DOHH2 (cell line): ENCODE results near the gene MPPED1.

Source experiments
- H3F3A ChIP-seq: fragments of 200-600 bp; sonication (generic), shearing (Covaris generic); 2 replicates; pipeline ENCODE4 v1.6.0; 2016; ENCODE audit warnings: antibody characterized with exemption, mild to moderate bottlenecking; ENCODE audit not compliant: control insufficient read depth, insufficient read depth
- H3K27ac ChIP-seq: fragments of 200-600 bp; sonication (generic); 2 replicates; pipeline ENCODE4 v1.5.1; 2014; ENCODE audit warnings: low read depth, mild to moderate bottlenecking, low read length, moderate library complexity
- H3K27me3 ChIP-seq: fragments of 200-600 bp; sonication (generic); 2 replicates; pipeline ENCODE4 v1.6.1; 2014; ENCODE audit warnings: mild to moderate bottlenecking, low read length, mixed read lengths; ENCODE audit not compliant: control insufficient read depth
- H3K36me3 ChIP-seq: fragments of 200-600 bp; sonication (generic); 2 replicates; pipeline ENCODE4 v1.6.1; 2014; ENCODE audit warnings: mild to moderate bottlenecking, low read length, moderate library complexity, mixed read lengths; ENCODE audit not compliant: control insufficient read depth
- H3K4me1 ChIP-seq: fragments of 200-600 bp; sonication (generic); 2 replicates; pipeline ENCODE4 v1.6.1; 2014; ENCODE audit warnings: mild to moderate bottlenecking, low read length, mixed read lengths; ENCODE audit not compliant: control insufficient read depth
- H3K4me2 ChIP-seq: fragments of 200-600 bp; sonication (generic); 2 replicates; pipeline ENCODE4 v1.6.0; 2014; ENCODE audit warnings: mild to moderate bottlenecking, low read length, moderate library complexity
- H3K4me3 ChIP-seq: fragments of 200-600 bp; sonication (generic); 2 replicates; pipeline ENCODE4 v1.5.1; 2014; ENCODE audit warnings: mild to moderate bottlenecking, low read length, mixed read lengths
- H3K79me2 ChIP-seq: fragments of 200-600 bp; sonication (generic); 2 replicates; pipeline ENCODE4 v1.6.1; 2014; ENCODE audit warnings: mild to moderate bottlenecking, low read length, mixed read lengths; ENCODE audit not compliant: control insufficient read depth
- H3K9me2 ChIP-seq: fragments of 200-600 bp; sonication (generic); replicated peaks from 2 replicates; pipeline ENCODE4 v1.6.1; 2014; ENCODE audit warnings: mild to moderate bottlenecking, low read length, mixed read lengths; ENCODE audit not compliant: control insufficient read depth
- H3K9me3 ChIP-seq: fragments of 200-600 bp; sonication (generic); 2 replicates; pipeline ENCODE4 v1.6.1; 2014; ENCODE audit warnings: antibody characterized with exemption, low read length, mixed read lengths; ENCODE audit not compliant: control insufficient read depth, insufficient read depth
- H4K20me1 ChIP-seq: fragments of 200-600 bp; sonication (generic); 2 replicates; pipeline ENCODE4 v1.6.0; 2014; ENCODE audit warnings: low read depth, mild to moderate bottlenecking, antibody characterized with exemption, low read length, moderate library complexity; ENCODE audit not compliant: control insufficient read depth, insufficient read depth
- EZH2phosphoT487 ChIP-seq: fragments of 200-600 bp; sonication (generic); IDR thresholded peaks from 2 replicates; pipeline ENCODE4 v1.6.1; 2017; ENCODE audit warnings: borderline replicate concordance, mild to moderate bottlenecking, antibody characterized with exemption, low read length, moderate library complexity, mixed read lengths
- TF ChIP-seq, protein P1 (sequence below): fragments of 200-600 bp; sonication (generic); IDR thresholded peaks from one replicate; pipeline ENCODE4 v1.5.1; 2014; ENCODE audit warnings: antibody characterized with exemption, mild to moderate bottlenecking, low read depth, low read length; ENCODE audit not compliant: poor library complexity, severe bottlenecking

Gene MPPED1

DNA sequence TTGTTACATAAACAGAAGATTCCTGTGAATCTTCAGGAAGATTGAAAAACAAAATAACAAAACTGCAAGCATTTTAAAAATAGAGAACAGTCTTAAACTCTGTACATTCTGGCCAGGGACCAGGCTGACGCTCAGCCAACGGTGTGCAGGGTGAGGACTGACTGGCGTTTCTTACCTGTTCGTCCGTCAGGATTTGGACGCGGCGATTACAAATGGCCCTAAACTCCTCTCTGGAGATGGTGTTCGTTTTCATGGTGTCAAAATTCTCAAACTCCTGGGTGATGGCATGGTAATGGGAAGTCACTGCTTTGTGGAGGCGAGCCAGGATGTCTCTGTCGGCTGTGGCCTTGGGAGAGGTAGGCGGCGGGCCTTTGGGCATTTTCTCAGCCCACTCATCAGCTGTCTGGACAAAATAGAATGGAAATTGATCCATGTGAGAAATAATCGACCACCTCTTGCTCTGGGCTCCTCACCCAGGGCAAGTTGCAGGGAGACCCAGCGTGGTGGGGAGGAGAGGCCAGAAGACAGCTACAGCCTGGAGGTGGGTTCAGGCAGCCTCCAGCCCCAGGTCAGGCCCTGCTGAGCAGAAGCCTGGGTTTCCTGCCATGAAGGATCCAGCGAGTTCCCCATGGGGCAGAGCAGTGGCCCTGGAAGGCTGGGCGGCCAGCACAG lies 143.0 kb downstream of the MPPED1 start:
- H3K4me2 ChIP-seq, result no peak overlapping the region
- no peak overlapping the region for H3K27ac ChIP-seq
- H3K4me1 ChIP-seq, result no peaks in the 10 kb centered on the region
- TF ChIP-seq, protein P1, sequence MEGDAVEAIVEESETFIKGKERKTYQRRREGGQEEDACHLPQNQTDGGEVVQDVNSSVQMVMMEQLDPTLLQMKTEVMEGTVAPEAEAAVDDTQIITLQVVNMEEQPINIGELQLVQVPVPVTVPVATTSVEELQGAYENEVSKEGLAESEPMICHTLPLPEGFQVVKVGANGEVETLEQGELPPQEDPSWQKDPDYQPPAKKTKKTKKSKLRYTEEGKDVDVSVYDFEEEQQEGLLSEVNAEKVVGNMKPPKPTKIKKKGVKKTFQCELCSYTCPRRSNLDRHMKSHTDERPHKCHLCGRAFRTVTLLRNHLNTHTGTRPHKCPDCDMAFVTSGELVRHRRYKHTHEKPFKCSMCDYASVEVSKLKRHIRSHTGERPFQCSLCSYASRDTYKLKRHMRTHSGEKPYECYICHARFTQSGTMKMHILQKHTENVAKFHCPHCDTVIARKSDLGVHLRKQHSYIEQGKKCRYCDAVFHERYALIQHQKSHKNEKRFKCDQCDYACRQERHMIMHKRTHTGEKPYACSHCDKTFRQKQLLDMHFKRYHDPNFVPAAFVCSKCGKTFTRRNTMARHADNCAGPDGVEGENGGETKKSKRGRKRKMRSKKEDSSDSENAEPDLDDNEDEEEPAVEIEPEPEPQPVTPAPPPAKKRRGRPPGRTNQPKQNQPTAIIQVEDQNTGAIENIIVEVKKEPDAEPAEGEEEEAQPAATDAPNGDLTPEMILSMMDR, result no peak
- TF ChIP-seq EZH2phosphoT487, result no peak
- no peaks in the 10 kb centered on the region for H3F3A ChIP-seq
- H3K36me3 ChIP-seq, result no peaks in the 10 kb centered on the region
- H3K27me3 ChIP-seq, result no peaks in the 10 kb centered on the region
- no peaks in the 10 kb centered on the region for H3K9me2 ChIP-seq
- H3K79me2 ChIP-seq, result no peaks in the 10 kb centered on the region
- H3K4me3 ChIP-seq, result no peak overlapping the region
- H4K20me1 ChIP-seq, result no peaks in the 10 kb centered on the region
- H3K9me3 ChIP-seq, result no peaks in the 10 kb centered on the region

DNA sequence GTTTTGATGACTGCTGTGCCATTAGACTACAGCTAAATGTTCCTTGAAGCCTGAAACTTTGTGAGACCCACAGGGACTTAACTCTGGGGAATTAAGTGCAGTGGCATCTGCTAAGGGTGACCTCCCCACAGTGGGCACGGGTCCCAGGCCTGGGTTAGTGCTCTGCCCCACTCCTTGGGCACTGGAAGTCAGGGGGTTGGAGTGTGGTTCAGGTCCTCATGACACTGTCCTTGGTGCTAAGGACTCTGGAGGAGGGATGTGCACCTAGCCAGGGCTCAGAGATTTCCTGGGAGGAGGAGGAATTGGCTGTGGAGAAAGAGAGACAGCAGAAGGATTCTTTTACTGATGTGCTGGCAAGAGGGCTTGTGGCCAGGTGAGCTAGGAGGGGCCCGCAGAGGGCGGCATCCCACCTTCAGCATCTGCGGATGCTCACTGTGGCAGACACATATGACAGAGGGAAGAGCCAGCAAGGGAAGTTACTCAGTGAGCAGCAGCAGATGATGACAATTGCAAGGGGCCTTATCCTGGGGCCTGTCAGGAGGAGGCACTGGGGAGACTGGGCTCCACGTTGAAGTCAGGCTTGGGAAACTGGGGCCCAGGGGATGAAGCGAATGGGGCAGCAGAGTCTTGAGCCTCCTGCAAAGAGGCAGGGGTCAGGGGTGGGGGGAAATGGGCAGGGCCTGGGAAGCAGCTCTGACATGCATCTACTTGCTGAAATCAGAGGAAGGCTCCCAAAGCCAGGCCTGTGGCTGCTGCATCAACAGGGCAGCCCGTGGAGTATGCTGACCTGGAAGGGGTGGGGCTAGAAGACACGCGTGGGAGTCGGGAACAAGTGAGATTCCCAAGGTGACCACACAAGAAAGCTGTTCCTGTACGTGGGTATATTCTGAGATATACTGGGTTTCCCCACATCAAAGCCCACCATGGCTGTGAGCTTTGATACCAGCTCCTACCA lies 144.0 kb downstream of the MPPED1 start:
- H3K4me1 ChIP-seq, result no peaks in the 10 kb centered on the region
- TF ChIP-seq, protein P1, result no peak
- no peak for TF ChIP-seq EZH2phosphoT487
- H3K36me3 ChIP-seq, result no peaks in the 10 kb centered on the region
- no peak overlapping the region for H3K4me2 ChIP-seq
- no peaks in the 10 kb centered on the region for H3K9me3 ChIP-seq
- H3K9me2 ChIP-seq, result no peaks in the 10 kb centered on the region
- no peaks in the 10 kb centered on the region for H3K79me2 ChIP-seq
- no peak overlapping the region for H3K4me3 ChIP-seq
- no peaks in the 10 kb centered on the region for H3K27me3 ChIP-seq
- no peak overlapping the region for H3K27ac ChIP-seq
- no peaks in the 10 kb centered on the region for H4K20me1 ChIP-seq
- no peaks in the 10 kb centered on the region for H3F3A ChIP-seq
